HG03378 (cell line): ENCODE results near the gene MMP27.
"Not testable (repeated sequence)": the region's sequence is repeated elsewhere in the genome, so short reads cannot be mapped to it uniquely, and the experiment has no call there.

Source experiments
- ATAC-seq: cut with Tn5 transposase; IDR thresholded peaks from one replicate; pipeline ENCODE4 v1.9.1; 2021; ENCODE audit warnings: mild to moderate bottlenecking, moderate library complexity; ENCODE audit not compliant: unreplicated experiment

MMP27 gene, protein sequence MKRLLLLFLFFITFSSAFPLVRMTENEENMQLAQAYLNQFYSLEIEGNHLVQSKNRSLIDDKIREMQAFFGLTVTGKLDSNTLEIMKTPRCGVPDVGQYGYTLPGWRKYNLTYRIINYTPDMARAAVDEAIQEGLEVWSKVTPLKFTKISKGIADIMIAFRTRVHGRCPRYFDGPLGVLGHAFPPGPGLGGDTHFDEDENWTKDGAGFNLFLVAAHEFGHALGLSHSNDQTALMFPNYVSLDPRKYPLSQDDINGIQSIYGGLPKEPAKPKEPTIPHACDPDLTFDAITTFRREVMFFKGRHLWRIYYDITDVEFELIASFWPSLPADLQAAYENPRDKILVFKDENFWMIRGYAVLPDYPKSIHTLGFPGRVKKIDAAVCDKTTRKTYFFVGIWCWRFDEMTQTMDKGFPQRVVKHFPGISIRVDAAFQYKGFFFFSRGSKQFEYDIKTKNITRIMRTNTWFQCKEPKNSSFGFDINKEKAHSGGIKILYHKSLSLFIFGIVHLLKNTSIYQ

DNA sequence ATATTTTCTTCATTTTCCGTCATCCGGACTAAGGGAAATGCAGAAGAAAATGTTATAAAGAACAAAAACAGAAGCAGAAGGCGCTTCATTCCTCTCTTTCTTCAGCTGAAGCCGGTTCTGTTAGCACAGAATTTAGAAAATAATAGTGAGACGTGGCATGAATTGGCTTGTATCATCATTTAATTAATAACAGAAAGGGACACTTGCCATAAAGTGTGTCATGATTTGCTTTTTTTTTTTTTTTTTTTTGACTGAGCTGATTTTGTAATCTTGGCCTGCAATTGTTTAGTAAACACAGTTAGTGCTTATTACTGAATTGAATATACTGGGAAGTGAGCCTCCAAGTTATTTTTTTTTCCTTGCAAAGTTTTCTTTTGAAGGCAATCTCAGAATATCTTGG is at the start of gene MMP27:
MMP27 (minus strand) TSS at position 144 of the 400 bp plus-strand sequence; CDS start at position 89, 55 bp downstream.
- ATAC-seq: no peak

DNA sequence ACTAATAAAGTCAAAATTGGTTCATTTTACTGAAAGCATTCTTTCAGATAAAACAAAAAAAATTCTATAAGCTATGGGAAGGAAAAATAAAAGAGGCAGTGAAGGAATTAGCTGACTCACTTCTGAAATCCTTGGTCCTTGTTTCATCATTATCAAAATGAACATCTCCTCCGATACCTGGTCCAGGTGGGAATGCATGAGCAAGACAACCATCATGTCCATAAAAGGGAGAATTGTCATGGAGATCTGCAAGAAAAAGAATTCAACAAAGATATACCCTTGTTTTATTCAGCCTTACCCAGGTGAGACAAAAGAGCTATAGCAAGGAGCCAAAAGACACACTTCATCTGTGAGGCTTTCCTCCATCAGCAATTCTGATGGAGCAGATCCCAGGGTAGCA is 47.7 kb upstream of the MMP27 start:
- no peak for ATAC-seq

- no peak for ATAC-seq
Measured at GRCh38 chr11:102751673-102752072, 46.1 kb upstream of the MMP27 start.

DNA sequence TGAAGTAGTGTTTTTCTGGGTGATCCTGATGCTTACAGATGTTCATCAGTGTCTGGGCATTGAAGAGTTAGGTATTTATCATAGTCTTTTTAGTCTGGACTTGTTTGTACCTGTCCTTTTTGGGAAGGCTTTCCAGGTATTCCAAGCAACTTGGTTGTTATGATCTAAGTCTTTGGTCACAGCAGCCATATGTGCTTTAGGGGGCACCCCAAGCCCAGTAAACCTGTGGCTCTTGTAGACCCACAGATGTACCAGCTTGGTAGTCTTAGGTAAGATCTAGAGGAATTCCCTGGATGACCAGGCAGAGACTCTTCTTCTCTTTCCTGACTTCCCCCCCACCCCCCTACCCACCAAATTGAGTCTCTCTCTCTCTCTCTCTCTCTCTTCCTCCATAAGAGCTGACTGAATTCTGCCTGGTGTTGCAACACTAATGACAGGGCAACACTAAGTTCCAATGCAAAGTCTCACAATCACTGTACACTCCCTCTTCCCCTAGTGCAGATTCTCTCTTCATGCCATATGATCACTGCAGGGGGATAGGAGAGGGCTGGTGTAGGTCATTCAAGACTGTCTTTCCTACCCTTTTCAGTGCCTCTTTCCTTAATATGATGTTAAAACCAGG is 43.6 kb upstream of the MMP27 start:
- no peak for ATAC-seq

GRCh38 chr11:102746746-102747578 is 41.4 kb upstream of the MMP27 start:
- not testable (repeated sequence) for ATAC-seq

DNA sequence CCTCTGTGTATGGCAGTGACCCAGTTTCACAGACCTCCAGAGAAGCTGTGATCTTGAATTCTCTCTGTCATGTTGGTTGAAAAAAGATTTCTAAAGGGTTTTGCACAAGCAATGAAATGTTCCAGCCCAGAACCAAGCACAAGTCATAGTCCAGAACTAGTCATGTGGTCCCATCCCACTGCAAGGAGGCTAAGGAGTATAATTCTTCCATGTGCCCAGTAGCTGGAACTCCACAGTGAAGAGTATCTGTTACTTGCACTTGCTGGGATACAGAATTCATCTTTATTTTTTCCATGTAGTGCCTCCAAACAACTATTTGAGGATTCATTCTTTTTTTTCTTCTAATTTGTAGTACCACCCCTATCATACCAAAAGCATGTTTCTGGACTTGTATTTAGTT is 29.1 kb upstream of the MMP27 start:
- ATAC-seq: no peak

- ATAC-seq: peak; percentile 90
Measured at GRCh38 chr11:102733232-102733875, 27.8 kb upstream of the MMP27 start.

GRCh38 chr11:102730944-102731343 is 25.4 kb upstream of the MMP27 start:
- ATAC-seq: not testable (repeated sequence)

DNA sequence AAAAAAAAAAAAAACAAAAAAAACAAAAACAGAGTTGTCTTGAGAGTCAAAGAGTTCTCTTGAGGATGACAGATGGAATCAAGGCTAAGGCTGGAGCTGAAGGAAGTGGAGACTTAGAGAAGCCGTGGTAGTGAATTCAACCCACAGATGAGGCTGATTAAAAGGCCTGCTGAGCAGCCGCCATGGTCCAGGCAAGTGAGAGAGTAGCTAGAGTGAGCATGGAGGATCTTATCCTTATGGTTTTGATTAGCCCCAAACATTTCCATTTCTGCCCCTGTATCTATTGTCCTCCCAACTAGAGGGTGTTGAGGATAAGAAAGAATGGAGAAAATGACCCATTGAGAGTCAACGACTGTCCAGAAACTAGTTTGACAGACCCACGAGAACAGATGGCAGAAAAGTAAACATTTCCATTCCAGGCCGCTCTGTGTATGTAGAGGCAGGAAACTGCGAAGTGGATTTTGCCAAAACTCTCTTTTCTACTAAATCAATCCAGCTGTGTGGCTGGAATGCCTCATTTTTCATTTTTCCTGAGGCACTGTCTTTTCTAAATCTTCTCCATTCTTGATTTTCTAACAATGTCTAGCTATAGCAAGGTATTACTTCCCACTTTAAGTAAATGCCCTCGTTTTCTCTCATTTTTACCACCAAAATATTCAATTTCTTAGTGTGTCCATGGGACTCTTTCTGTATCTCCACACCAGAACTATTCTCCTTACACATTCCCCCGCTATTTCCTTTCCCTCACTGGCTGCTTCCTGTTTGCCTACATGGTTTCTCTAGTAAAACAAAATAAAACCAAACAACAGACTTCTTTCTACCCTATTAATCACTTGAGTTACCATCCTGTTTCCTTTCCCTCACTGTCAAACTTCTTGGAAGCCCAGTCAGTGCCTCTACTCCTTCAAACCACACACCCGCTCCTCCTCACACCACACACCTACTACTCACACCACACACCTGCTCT is 24.6 kb upstream of the MMP27 start:
- ATAC-seq: no peak

DNA sequence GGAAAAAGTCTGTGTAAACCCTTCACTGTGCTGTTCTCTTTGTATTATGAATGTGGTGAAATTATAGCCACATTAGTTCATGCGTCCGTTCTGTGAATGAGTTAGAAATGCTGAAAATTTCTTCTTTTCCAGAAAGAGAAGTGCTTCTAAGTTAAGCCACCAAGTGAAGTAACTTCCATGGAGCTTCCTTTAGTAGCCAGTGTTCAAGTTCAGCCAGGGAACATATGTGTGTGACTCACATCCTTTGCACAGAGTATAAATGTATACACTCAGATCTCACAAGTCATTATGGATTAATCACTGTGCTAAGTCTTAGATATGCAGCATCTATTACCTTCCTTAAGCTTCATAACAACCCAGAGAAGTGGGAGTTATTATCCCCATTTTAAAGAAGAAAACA is 22.3 kb upstream of the MMP27 start:
- ATAC-seq: no peak

- ATAC-seq: no peak
Measured at GRCh38 chr11:102724904-102725500, 19.4 kb upstream of the MMP27 start, which contains the start of gene MMP8. TSS of gene MMP8 (minus strand) at chr11:102724954. CDS start at chr11:102724855, 99 bp downstream.

- no peak for ATAC-seq
Measured at GRCh38 chr11:102722821-102723220, 17.3 kb upstream of the MMP27 start.

DNA sequence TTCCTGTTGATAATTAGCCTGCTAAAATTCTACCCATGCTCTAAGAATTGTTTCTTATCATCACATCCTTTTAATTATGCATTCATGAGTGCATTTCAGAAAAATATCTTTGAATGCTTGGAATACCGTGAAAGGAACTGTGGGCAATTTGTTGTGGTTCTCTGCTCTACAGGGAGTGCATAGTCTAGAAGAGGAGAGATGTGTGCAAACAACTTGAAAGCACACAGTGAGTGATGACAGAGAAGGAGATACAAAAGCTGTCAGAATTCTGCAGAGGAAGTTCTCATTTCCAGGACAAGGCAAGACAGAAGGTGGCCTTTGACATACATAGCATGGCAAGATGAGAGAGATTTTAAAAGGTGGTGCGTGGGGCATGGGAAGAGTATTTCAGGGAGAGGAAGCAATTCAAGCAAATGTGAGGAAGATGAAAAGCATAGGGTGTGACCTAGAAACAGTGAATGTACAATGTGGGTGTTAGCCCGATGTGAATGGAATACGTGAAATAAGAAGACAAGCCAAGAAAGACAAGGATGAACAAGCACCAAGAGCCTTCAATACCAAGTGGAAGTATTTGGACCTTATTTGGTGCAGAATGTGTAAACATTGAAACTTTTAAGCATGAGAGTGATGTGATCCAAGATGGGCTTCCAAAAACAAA is 14.2 kb upstream of the MMP27 start:
- no peak for ATAC-seq

DNA sequence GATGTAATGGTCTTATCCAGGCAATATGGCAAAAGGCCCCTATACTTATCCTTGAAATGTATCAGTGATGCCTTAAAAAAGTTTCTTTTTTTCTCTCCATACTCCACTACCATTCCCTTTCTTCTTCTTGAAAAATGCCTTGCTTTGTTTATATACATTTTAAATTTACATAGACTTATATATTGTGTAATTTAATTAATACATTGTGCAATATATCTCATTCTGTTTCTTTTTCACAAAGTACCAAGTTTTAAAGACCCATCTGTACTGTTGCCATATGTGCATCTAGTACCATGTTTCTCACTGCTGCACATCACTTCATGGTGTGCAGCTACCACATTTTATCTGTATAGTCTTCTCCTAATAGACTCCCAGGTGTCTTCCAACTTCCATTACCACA is 11.7 kb upstream of the MMP27 start:
- ATAC-seq: no peak

DNA sequence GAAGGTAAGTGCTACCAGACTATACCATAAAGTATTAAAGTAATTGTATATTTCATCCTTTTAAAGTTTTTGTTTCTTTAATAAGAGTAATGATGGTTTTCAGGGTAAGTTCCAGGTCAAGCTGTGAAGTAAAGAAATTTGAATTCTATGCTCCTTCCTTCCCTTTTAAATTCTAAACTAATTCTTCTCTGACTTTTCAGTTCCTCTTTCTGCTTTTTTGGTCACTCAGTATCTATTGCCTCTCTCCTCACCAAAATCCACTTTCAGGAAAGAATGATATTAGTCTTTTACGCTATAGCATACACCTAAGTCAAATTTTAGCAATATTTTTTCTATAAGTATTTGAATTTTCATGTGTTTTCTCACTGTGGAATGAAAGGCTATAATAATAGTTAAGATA is 11.0 kb upstream of the MMP27 start:
- no peak for ATAC-seq

- no peak for ATAC-seq
Measured at GRCh38 chr11:102712137-102712536, 6.6 kb upstream of the MMP27 start.

GRCh38 chr11:102709201-102709945 is 3.8 kb upstream of the MMP27 start:
- ATAC-seq: no peak

DNA sequence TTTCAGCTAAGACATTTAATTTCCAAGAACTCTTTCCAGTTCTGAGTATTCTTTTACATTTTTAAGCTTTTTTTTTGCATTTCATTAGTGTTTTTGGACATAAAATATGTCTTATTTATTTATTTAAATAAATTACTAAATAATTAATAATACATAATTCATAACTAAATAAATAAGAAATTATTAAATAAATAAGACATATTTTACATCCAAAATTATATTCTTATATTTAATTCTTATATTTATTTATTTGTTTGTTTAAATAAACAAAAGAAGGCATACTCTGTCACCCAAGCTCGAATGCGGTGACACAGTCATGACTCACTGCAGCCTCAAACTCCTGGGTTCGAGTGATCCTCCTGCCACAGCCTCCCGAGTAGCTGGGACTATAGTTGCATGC is 3.1 kb upstream of the MMP27 start:
- ATAC-seq: no peak
